Activated naive CD4-positive, alpha-beta T cell treated with anti-CD3 and anti-CD28 coated beads, Interleukin-2, amount 50 U/mL, for 24 hours (primary cell): ENCODE results near the gene USP2.

Experiments used
- H3K27ac Mint-ChIP-seq: one replicate; pipeline ENCODE4 v1.8.0; 2021; ENCODE audit warnings: mild to moderate bottlenecking, mixed read lengths
- H3K27me3 Mint-ChIP-seq: one replicate; pipeline ENCODE4 v1.8.0; 2021; ENCODE audit warnings: mixed read lengths
- H3K36me3 Mint-ChIP-seq: one replicate; pipeline ENCODE4 v1.8.0; 2021; ENCODE audit warnings: mixed read lengths
- H3K4me1 Mint-ChIP-seq: one replicate; pipeline ENCODE4 v1.8.0; 2021; ENCODE audit warnings: mixed read lengths
- H3K4me3 Mint-ChIP-seq: one replicate; pipeline ENCODE4 v1.8.0; 2021; ENCODE audit warnings: mild to moderate bottlenecking, mixed read lengths
- H3K9me3 Mint-ChIP-seq: one replicate; pipeline ENCODE4 v1.8.0; 2021; ENCODE audit warnings: mixed read lengths

USP2 gene

GRCh38 chr11:119381181-119381988, at the start of gene USP2:
Gene USP2, minus strand, starts transcription at chr11:119381690. Its CDS starts 8,210 bp downstream, at chr11:119373480.
- Mint-ChIP-seq H3K27me3 (no peaks in the 10 kb centered on the region), H3K36me3 (no peaks in the 10 kb centered on the region), H3K9me3 (no peaks in the 10 kb centered on the region), H3K4me3 (no peak within 1 kb of the TSS), H3K27ac (peak within 1 kb of the TSS; percentile 68), H3K4me1 (no peaks in the 10 kb centered on the region)

- Mint-ChIP-seq H3K4me3 (no peak overlapping the region), H3K9me3 (no peaks in the 10 kb centered on the region), H3K4me1 (peaks cover 9% of the 10 kb centered on the region), H3K36me3 (no peaks in the 10 kb centered on the region), H3K27me3 (peaks cover 35% of the 10 kb centered on the region), H3K27ac (no peak overlapping the region)
These were observed 45.8 kb upstream of the USP2 start for GRCh38 chr11:119427279-119427678.

DNA sequence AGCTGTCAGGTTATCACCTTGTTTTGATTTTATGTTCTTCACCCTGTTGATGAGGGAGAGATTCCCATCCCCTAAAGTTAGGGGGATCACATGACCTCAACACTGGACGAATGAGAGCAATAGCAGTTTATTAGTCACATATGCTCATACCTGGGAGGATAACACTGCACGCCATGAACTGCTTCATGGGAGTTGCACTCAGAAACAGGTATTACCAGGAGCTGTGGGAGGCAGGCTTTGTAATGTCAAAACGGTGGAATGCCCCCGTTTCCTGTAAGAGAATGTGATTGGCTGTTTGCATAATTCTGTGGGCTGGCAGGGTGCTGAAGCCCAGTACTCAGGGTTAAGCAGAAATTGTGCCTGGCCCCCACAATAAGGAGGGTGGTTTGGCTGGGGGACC, 44.7 kb upstream of the USP2 start:
- Mint-ChIP-seq H3K27me3 (peaks cover 33% of the 10 kb centered on the region), H3K4me1 (peaks cover 14% of the 10 kb centered on the region), H3K9me3 (no peaks in the 10 kb centered on the region), H3K36me3 (no peaks in the 10 kb centered on the region), H3K4me3 (no peak overlapping the region), H3K27ac (no peak overlapping the region)

GRCh38 chr11:119424775-119425174, 43.3 kb upstream of the USP2 start:
- Mint-ChIP-seq H3K4me3 (no peak overlapping the region), H3K27ac (no peak overlapping the region), H3K4me1 (peaks cover 14% of the 10 kb centered on the region), H3K36me3 (no peaks in the 10 kb centered on the region), H3K27me3 (peaks cover 32% of the 10 kb centered on the region), H3K9me3 (no peaks in the 10 kb centered on the region)

- Mint-ChIP-seq H3K27me3 (peaks cover 32% of the 10 kb centered on the region), H3K9me3 (no peaks in the 10 kb centered on the region), H3K4me1 (peaks cover 14% of the 10 kb centered on the region), H3K36me3 (no peaks in the 10 kb centered on the region), H3K4me3 (no peak overlapping the region), H3K27ac (no peak overlapping the region)
These were observed 42.8 kb upstream of the USP2 start for GRCh38 chr11:119424276-119424675.

- H3K9me3 Mint-ChIP-seq, result no peaks in the 10 kb centered on the region
- H3K36me3 Mint-ChIP-seq, result no peaks in the 10 kb centered on the region
- H3K4me3 Mint-ChIP-seq, result peak overlapping the region; percentile 44
- peak overlapping the region; percentile 41 for H3K27ac Mint-ChIP-seq
- H3K4me1 Mint-ChIP-seq, result peaks cover 14% of the 10 kb centered on the region
- peaks cover 32% of the 10 kb centered on the region for H3K27me3 Mint-ChIP-seq
These were observed 42.2 kb upstream of the USP2 start for GRCh38 chr11:119423509-119424254.

- Mint-ChIP-seq H3K4me1 (peaks cover 14% of the 10 kb centered on the region), H3K4me3 (peak within 1 kb of the TSS; percentile 51), H3K9me3 (no peaks in the 10 kb centered on the region), H3K27me3 (peaks cover 32% of the 10 kb centered on the region), H3K27ac (peak within 1 kb of the TSS; percentile 41), H3K36me3 (no peaks in the 10 kb centered on the region)
These were observed 41.5 kb upstream of the USP2 start, which contains the start of gene THY1 for GRCh38 chr11:119422809-119423508. Gene THY1, minus strand, starts transcription at chr11:119423172. Its CDS starts 2,267 bp downstream, at chr11:119420905.

DNA sequence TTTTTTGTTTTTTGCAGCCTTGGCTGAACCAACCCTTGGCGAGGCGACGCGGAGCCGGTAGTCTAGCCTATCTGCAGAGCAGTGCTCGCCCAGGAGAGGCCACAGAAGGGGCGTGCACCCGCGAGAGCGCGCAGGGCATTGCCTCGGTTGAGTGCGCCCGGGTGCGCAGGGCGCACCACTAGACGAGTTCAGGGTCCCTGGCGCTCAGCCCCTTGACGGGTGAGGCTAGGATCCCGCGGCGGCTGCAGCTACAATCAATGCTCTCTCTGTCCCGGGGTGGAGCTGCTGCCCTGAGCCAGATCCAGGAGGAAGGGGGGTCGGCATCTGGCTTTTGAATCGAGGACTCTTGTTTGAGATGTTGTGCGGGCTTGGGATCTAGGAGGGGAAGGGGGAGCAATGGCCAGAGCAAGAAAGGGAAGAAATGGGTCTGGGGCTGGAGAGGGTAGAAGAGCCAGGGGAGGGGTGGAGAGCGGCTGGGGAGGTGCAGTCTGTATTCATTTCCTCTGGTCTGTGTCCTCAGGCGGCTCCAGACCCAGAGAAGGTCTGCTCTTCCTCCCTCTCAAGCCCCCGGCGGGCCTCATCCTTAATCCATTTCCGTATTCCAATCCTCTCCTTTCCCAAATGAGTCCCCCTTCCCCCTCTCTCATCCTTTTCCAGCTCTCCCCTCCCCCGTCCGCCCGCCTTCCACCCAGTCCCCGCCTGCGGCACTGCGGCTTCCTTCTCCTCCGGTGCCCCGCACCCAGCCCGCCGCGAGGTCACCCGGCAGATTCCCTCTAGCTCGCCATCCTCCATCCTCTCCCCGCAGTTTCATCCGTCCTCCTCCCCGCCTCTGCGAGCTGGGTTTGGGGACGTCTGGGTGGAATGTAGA, 40.7 kb upstream of the USP2 start:
- Mint-ChIP-seq H3K9me3 (no peaks in the 10 kb centered on the region), H3K4me1 (peaks cover 14% of the 10 kb centered on the region), H3K4me3 (peak overlapping the region; percentile 51), H3K36me3 (no peaks in the 10 kb centered on the region), H3K27me3 (peaks cover 34% of the 10 kb centered on the region), H3K27ac (no peak overlapping the region)

DNA sequence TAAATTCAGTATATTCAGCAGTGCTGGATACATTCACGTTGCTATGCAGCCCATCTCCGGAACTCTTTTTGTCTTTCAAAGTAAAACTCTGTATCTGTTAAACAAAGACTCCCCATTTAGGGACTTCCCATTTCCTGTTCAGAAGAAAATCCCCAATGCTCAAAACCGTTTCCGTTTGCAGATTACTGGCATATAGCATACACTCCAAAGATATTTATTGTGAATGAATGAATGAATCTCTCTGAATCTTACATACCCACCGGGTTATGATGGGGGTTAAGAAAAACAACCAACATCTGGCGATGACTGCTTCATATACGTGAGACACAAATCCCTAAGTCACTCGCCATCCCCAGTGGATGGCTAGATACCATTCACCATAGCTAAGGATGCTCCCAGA, 39.9 kb upstream of the USP2 start:
- H3K4me3 Mint-ChIP-seq, result no peak overlapping the region
- H3K27ac Mint-ChIP-seq, result no peak overlapping the region
- H3K27me3 Mint-ChIP-seq, result peaks cover 33% of the 10 kb centered on the region
- H3K36me3 Mint-ChIP-seq, result no peaks in the 10 kb centered on the region
- no peaks in the 10 kb centered on the region for H3K9me3 Mint-ChIP-seq
- peaks cover 14% of the 10 kb centered on the region for H3K4me1 Mint-ChIP-seq

- Mint-ChIP-seq H3K4me1 (peaks cover 14% of the 10 kb centered on the region), H3K4me3 (no peak overlapping the region), H3K27ac (no peak overlapping the region), H3K36me3 (no peaks in the 10 kb centered on the region), H3K27me3 (peaks cover 33% of the 10 kb centered on the region), H3K9me3 (no peaks in the 10 kb centered on the region)
These were observed 39.1 kb upstream of the USP2 start for GRCh38 chr11:119420631-119421030.

GRCh38 chr11:119419834-119420492, 38.5 kb upstream of the USP2 start:
- Mint-ChIP-seq H3K27me3 (peaks cover 31% of the 10 kb centered on the region), H3K36me3 (no peaks in the 10 kb centered on the region), H3K9me3 (no peaks in the 10 kb centered on the region), H3K4me1 (peaks cover 14% of the 10 kb centered on the region), H3K4me3 (no peak overlapping the region), H3K27ac (no peak overlapping the region)

DNA sequence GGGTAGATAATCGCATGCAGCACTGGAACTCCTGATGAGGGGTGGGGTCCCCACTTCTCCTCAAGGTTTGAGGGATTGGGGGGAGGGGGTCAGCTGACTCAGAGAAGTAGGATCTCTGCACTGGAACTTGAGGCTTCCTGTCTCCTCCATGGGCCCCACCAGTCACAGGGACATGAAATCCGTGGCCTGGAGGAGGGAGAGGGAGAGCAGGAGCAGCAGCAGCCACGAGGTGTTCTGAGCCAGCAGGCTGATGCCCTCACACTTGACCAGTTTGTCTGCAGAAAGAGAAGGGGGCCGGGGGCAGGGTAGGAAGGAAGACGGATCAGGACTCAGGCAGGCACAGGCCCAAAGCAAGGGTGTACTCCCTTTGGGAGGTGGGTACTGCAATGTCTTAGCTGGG, 37.8 kb upstream of the USP2 start:
- no peak overlapping the region for H3K4me3 Mint-ChIP-seq
- no peak overlapping the region for H3K27ac Mint-ChIP-seq
- H3K36me3 Mint-ChIP-seq, result peaks cover 2% of the 10 kb centered on the region
- peaks cover 4% of the 10 kb centered on the region for H3K9me3 Mint-ChIP-seq
- H3K4me1 Mint-ChIP-seq, result peaks cover 14% of the 10 kb centered on the region
- peaks cover 28% of the 10 kb centered on the region for H3K27me3 Mint-ChIP-seq

GRCh38 chr11:119418759-119419158, 37.3 kb upstream of the USP2 start:
- peaks cover 2% of the 10 kb centered on the region for H3K36me3 Mint-ChIP-seq
- peaks cover 4% of the 10 kb centered on the region for H3K9me3 Mint-ChIP-seq
- no peak overlapping the region for H3K4me3 Mint-ChIP-seq
- H3K27ac Mint-ChIP-seq, result no peak overlapping the region
- peaks cover 12% of the 10 kb centered on the region for H3K4me1 Mint-ChIP-seq
- H3K27me3 Mint-ChIP-seq, result peaks cover 25% of the 10 kb centered on the region

DNA sequence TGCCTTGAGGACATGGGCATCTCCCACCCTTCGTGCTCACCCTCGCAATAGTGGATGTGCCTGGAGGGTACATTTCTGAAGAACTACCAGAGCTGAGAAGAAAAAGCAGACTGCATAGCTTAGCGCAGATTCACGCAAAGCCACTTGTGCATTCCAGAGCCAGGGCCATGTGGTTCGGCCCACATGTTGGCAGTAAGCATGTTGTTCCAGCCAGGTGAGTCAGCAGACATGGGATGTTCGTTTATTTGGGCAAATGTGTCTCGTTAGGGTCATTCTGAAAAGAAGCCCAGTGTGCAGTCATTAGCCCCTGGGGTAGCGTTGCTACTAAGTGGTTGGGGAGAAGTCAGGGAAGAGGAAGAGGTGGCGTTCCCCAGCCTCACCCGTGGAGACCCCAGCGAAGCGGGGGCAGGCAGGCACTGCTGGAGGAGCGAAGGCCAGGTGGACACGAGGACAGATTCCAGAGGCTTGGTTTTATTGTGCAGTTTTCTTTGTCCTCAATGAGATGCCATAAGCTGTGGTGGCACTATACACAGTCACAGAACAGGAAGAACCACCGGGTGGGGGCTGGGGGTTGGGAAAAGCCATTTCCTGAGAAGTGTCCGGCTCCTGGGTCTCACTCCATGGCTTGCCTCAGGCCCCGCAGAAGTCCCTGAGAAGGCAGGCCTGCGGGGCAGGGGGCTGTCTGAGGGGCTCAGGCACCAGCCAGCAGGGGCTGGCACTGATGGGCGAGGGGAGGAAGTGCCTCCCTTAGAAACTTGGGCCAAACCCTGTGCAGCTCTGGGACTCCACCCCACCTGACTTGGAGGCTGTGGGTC, 36.4 kb upstream of the USP2 start:
- H3K4me3 Mint-ChIP-seq, result no peak overlapping the region
- H3K9me3 Mint-ChIP-seq, result peaks cover 4% of the 10 kb centered on the region
- peaks cover 23% of the 10 kb centered on the region for H3K27me3 Mint-ChIP-seq
- peaks cover 9% of the 10 kb centered on the region for H3K4me1 Mint-ChIP-seq
- H3K36me3 Mint-ChIP-seq, result peaks cover 2% of the 10 kb centered on the region
- H3K27ac Mint-ChIP-seq, result no peak overlapping the region
